ENCODE measurements around the gene GNMT.

GRCh38 chr6:42939810-42940167 is 20.8 kb upstream of the GNMT start:
- TF ChIP-seq, protein P1, sequence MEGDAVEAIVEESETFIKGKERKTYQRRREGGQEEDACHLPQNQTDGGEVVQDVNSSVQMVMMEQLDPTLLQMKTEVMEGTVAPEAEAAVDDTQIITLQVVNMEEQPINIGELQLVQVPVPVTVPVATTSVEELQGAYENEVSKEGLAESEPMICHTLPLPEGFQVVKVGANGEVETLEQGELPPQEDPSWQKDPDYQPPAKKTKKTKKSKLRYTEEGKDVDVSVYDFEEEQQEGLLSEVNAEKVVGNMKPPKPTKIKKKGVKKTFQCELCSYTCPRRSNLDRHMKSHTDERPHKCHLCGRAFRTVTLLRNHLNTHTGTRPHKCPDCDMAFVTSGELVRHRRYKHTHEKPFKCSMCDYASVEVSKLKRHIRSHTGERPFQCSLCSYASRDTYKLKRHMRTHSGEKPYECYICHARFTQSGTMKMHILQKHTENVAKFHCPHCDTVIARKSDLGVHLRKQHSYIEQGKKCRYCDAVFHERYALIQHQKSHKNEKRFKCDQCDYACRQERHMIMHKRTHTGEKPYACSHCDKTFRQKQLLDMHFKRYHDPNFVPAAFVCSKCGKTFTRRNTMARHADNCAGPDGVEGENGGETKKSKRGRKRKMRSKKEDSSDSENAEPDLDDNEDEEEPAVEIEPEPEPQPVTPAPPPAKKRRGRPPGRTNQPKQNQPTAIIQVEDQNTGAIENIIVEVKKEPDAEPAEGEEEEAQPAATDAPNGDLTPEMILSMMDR (IDR thresholded peaks at IDR 0.05; ENCODE audit: low read length), result no peak
- TF ChIP-seq EZH2 (IDR thresholded peaks at IDR 0.05; ENCODE audit: borderline replicate concordance, low read length), result no peak
